Keratinocyte (primary cell): ENCODE measurements around the gene HECTD1. TPM values are rescaled to one million over a fixed set of nuclear protein-coding genes. Genes with fewer than 3 reads are reported as not detected.

ENCODE experiments used
- DNase-seq: peaks from one replicate; pipeline ENCODE4 v3.0.0-alpha.2; 2011; ENCODE audit warnings: low read depth, missing footprints, low spot score
- FAIRE-seq: peaks from 2 replicates; lab custom pipeline; 2011; peaks lifted over from hg19 to GRCh38; lab: Jason Lieb, UNC
- H2AFZ ChIP-seq: 2 replicates; pipeline ENCODE4 v1.6.0; 2012; ENCODE audit warnings: low read length, control low read depth, inconsistent platforms; ENCODE audit not compliant: control insufficient read depth
- H3K27ac ChIP-seq: 2 replicates; pipeline ENCODE4 v1.5.1; 2011; ENCODE audit warnings: low read length; ENCODE audit not compliant: control insufficient read depth, insufficient read depth
- H3K27me3 ChIP-seq: 3 replicates; pipeline ENCODE4 v1.6.0; 2011; ENCODE audit warnings: low read length; ENCODE audit not compliant: control insufficient read depth, insufficient read depth; ENCODE audit errors: extremely low read depth
- H3K36me3 ChIP-seq, 2 experiments: 2 replicates in 1 of 2; 3 replicates in 1 of 2; pipeline ENCODE4 v1.5.1; 2011; ENCODE audit warnings: low read length in 2 of 2, mild to moderate bottlenecking in 1 of 2; ENCODE audit not compliant: control insufficient read depth in 2 of 2, insufficient read depth in 2 of 2; ENCODE audit errors: extremely low read depth in 1 of 2
- H3K4me1 ChIP-seq: 3 replicates; pipeline ENCODE4 v1.5.1; 2011; ENCODE audit warnings: low read length; ENCODE audit not compliant: control insufficient read depth, insufficient read depth; ENCODE audit errors: extremely low read depth
- H3K4me2 ChIP-seq: 3 replicates; pipeline ENCODE4 v1.6.0; 2011; ENCODE audit warnings: low read depth, low read length; ENCODE audit not compliant: control insufficient read depth, insufficient read depth; ENCODE audit errors: extremely low read depth
- H3K4me3 ChIP-seq, 3 experiments: fragments of 200-600 bp in 1 of 3; sonication (generic) in 1 of 3; 2 replicates in 2 of 3; 3 replicates in 1 of 3; pipeline ENCODE4 v1.5.1; 2011 to 2016; ENCODE audit warnings: low read length in 3 of 3, mild to moderate bottlenecking in 3 of 3, control low read depth in 2 of 3, inconsistent platforms in 1 of 3, low read depth in 1 of 3, mixed read lengths in 1 of 3, mixed run types in 1 of 3, moderate library complexity in 1 of 3; ENCODE audit not compliant: control insufficient read depth in 2 of 3, insufficient read depth in 2 of 3; ENCODE audit errors: extremely low read depth in 1 of 3
- H3K79me2 ChIP-seq: 2 replicates; pipeline ENCODE4 v1.6.0; 2012; ENCODE audit warnings: low read length; ENCODE audit not compliant: control insufficient read depth, insufficient read depth
- H3K9ac ChIP-seq: 3 replicates; pipeline ENCODE4 v1.6.0; 2011; ENCODE audit warnings: low read length; ENCODE audit not compliant: control insufficient read depth, insufficient read depth; ENCODE audit errors: extremely low read depth
- H3K9me1 ChIP-seq: 3 replicates; pipeline ENCODE4 v1.6.0; 2011; ENCODE audit warnings: low read length; ENCODE audit not compliant: control insufficient read depth, insufficient read depth; ENCODE audit errors: extremely low read depth
- H3K9me3 ChIP-seq: 2 replicates; pipeline ENCODE4 v1.5.1; 2012; ENCODE audit warnings: low read depth, low read length; ENCODE audit not compliant: control insufficient read depth
- H4K20me1 ChIP-seq: 3 replicates; pipeline ENCODE4 v1.6.0; 2011; ENCODE audit warnings: low read length; ENCODE audit not compliant: control insufficient read depth, insufficient read depth; ENCODE audit errors: extremely low read depth
- EZH2 ChIP-seq: IDR thresholded peaks from one replicate; pipeline ENCODE4 v1.6.1; 2012; ENCODE audit warnings: inconsistent platforms, mild to moderate bottlenecking, low read length, moderate library complexity
- dilution Hi-C: fragments of 300-500 bp; cut with MboI; formaldehyde crosslinking; loops from one replicate; pipeline ENCODE4 v1.7.0; 2020; ENCODE audit warnings: low sequenced_read_pairs; ENCODE audit not compliant: extremely low pct_ligation_motif_present
- polyA plus RNA-seq, 5 experiments: library from polyadenylated mRNA; depleted of rRNA in 3 of 5; stranded (reverse) in 3 of 5; stranded (forward) in 1 of 5; unstranded in 1 of 5; fragments of >200 nt; gene quantifications; 1 replicate in 1 of 5; 2 replicates in 3 of 5; 3 replicates in 1 of 5; pipeline versions ENCODE4 v1.2.1 to v1.2.3, GENCODE V29; 2011 to 2012; ENCODE audit warnings: missing spikeins in 2 of 5, low read depth in 1 of 5, low replicate concordance in 1 of 5
- TF ChIP-seq, protein P1 (sequence below), 3 experiments: IDR thresholded peaks in 1 of 3; conservative IDR thresholded peaks in 1 of 3; optimal IDR thresholded peaks in 1 of 3; 2 replicates in 2 of 3; 3 replicates in 1 of 3; pipeline versions ENCODE3 to v1.5.1; 2011; ENCODE audit warnings: low read length in 3 of 3, mild to moderate bottlenecking in 3 of 3, moderate library complexity in 2 of 3, control low read depth in 1 of 3, inconsistent platforms in 1 of 3; ENCODE audit not compliant: insufficient read depth in 2 of 3; ENCODE audit errors: extremely low read depth in 1 of 3

HECTD1 gene
- polyA plus RNA-seq, 1 donor (not counting 4 experiments of a cell fraction or from before 2014, with no cell fraction given), result 94.8 TPM

DNA sequence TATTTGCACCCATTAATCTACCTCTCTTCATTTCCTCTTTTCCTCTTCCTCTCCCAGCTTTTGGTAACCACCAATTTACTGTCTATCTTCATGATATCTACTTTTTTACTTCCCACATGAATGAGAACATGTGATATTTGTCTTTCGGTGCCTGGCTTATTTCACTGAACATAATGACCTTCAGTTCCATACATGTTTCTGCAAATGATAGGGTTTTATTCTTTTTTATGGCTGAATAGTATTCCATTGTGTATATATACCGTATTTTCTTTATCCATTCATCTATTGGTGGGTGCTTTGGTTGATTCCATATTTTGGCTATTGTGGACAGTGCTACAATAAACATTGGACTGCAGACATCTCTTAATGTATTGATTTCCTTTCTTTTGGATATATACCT, 132.4 kb downstream of the HECTD1 start:
- H2AFZ ChIP-seq, result no peak overlapping the region
- no peaks in the 10 kb centered on the region for H3K27me3 ChIP-seq
- DNase-seq, result no peak
- no peak for FAIRE-seq
- no peaks in the 10 kb centered on the region for H3K36me3 ChIP-seq
- dilution Hi-C loops, result no loop called here
- TF ChIP-seq, protein P1, sequence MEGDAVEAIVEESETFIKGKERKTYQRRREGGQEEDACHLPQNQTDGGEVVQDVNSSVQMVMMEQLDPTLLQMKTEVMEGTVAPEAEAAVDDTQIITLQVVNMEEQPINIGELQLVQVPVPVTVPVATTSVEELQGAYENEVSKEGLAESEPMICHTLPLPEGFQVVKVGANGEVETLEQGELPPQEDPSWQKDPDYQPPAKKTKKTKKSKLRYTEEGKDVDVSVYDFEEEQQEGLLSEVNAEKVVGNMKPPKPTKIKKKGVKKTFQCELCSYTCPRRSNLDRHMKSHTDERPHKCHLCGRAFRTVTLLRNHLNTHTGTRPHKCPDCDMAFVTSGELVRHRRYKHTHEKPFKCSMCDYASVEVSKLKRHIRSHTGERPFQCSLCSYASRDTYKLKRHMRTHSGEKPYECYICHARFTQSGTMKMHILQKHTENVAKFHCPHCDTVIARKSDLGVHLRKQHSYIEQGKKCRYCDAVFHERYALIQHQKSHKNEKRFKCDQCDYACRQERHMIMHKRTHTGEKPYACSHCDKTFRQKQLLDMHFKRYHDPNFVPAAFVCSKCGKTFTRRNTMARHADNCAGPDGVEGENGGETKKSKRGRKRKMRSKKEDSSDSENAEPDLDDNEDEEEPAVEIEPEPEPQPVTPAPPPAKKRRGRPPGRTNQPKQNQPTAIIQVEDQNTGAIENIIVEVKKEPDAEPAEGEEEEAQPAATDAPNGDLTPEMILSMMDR (optimal IDR thresholded peaks at IDR 0.05 in 1 of 3, IDR thresholded peaks at IDR 0.05 in 1 of 3, conservative IDR thresholded peaks at IDR 0.05 in 1 of 3; ENCODE audit: extremely low read depth in 1 of 3, insufficient read depth in 2 of 3, low read length in 3 of 3), result no peak
- no peak for TF ChIP-seq EZH2
- H4K20me1 ChIP-seq, result no peaks in the 10 kb centered on the region
- peaks cover 15% of the 10 kb centered on the region for H3K4me1 ChIP-seq
- H3K27ac ChIP-seq, result no peak overlapping the region
- no peaks in the 10 kb centered on the region for H3K79me2 ChIP-seq
- H3K4me2 ChIP-seq, result no peak overlapping the region
- H3K4me3 ChIP-seq, result no peak overlapping the region
- H3K9ac ChIP-seq, result no peak overlapping the region
- H3K9me1 ChIP-seq, result no peaks in the 10 kb centered on the region
- no peaks in the 10 kb centered on the region for H3K9me3 ChIP-seq

- no peaks in the 10 kb centered on the region for H3K27me3 ChIP-seq
- H3K4me2 ChIP-seq, result no peak overlapping the region
- no peak overlapping the region for H2AFZ ChIP-seq
- H3K9ac ChIP-seq, result no peak overlapping the region
- TF ChIP-seq EZH2, result no peak
- TF ChIP-seq, protein P1 (optimal IDR thresholded peaks at IDR 0.05 in 1 of 3, IDR thresholded peaks at IDR 0.05 in 1 of 3, conservative IDR thresholded peaks at IDR 0.05 in 1 of 3; ENCODE audit: extremely low read depth in 1 of 3, insufficient read depth in 2 of 3, low read length in 3 of 3), result no peak
- H3K9me3 ChIP-seq, result no peaks in the 10 kb centered on the region
- no peak overlapping the region for H3K27ac ChIP-seq
- no peaks in the 10 kb centered on the region for H3K79me2 ChIP-seq
- no peaks in the 10 kb centered on the region for H3K9me1 ChIP-seq
- DNase-seq (no peak), FAIRE-seq (no peak)
- dilution Hi-C loops, result no loop called here
- H3K4me3 ChIP-seq, result no peak overlapping the region
- H4K20me1 ChIP-seq, result no peaks in the 10 kb centered on the region
- peaks cover 13% of the 10 kb centered on the region for H3K4me1 ChIP-seq
- no peaks in the 10 kb centered on the region for H3K36me3 ChIP-seq
Measured at GRCh38 chr14:31071151-31071550, 136.4 kb downstream of the HECTD1 start.
